C4-2B (cell line): ENCODE measurements around the gene STPG2.

Source experiments
- ZFX ChIP-seq: fragments of 450-650 bp; IDR thresholded peaks from 2 replicates; pipeline ENCODE4 v1.6.1; 2017
- TF ChIP-seq, protein P1 (sequence below): fragments of 450-650 bp; conservative IDR thresholded peaks from 2 replicates; pipeline ENCODE4 v1.5.1; 2017; ENCODE audit warnings: mild to moderate bottlenecking

- TF ChIP-seq, protein P1, sequence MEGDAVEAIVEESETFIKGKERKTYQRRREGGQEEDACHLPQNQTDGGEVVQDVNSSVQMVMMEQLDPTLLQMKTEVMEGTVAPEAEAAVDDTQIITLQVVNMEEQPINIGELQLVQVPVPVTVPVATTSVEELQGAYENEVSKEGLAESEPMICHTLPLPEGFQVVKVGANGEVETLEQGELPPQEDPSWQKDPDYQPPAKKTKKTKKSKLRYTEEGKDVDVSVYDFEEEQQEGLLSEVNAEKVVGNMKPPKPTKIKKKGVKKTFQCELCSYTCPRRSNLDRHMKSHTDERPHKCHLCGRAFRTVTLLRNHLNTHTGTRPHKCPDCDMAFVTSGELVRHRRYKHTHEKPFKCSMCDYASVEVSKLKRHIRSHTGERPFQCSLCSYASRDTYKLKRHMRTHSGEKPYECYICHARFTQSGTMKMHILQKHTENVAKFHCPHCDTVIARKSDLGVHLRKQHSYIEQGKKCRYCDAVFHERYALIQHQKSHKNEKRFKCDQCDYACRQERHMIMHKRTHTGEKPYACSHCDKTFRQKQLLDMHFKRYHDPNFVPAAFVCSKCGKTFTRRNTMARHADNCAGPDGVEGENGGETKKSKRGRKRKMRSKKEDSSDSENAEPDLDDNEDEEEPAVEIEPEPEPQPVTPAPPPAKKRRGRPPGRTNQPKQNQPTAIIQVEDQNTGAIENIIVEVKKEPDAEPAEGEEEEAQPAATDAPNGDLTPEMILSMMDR = no peak
- TF ChIP-seq ZFX = no peak
These were observed 152.9 kb downstream of the STPG2 start for GRCh38 chr4:97990409-97990808.
